GM12892 (cell line): ENCODE data around the gene UGT1A10.

Source experiments
- POLR2A ChIP-seq: IDR thresholded peaks from 2 replicates; pipeline ENCODE4 v1.6.1; 2011; ENCODE audit warnings: low read depth, low read length, control low read depth
- POLR2AphosphoS5 ChIP-seq: IDR thresholded peaks from 2 replicates; pipeline ENCODE4 v1.6.1; 2011; ENCODE audit warnings: low read depth, low read length, control low read depth

- TF ChIP-seq POLR2A, result no peak
- TF ChIP-seq POLR2AphosphoS5, result no peak
Observed at GRCh38 chr2:233815861-233816260, 179.6 kb downstream of the UGT1A10 start.
